ENCODE measurements around the gene TAX1BP1. TPM values are rescaled to one million over a fixed set of nuclear protein-coding genes. Genes with fewer than 3 reads are reported as not detected.

TAX1BP1 gene
- 48.1 and 95.0 TPM in 2 replicates for total RNA-seq

GRCh38 chr7:27739909-27740448 lies at the start of gene TAX1BP1:
TSS of gene TAX1BP1 (plus strand) at chr7:27740162. CDS start at chr7:27748525, 8,363 bp downstream.

Other genes starting within 250 kb of the TAX1BP1 start
- gene HIBADH, start 77.3 kb upstream of the TAX1BP1 start, total RNA-seq, result 22.5 and 25.6 TPM in 2 replicates

Measured in bladder microvascular endothelial cell (primary cell).